SU-DHL-6 (cell line): ENCODE measurements around the gene MTMR2.

Experiments used
- CTCF ChIP-seq: fragments of 200-600 bp; sonication (generic); IDR thresholded peaks from one replicate; pipeline ENCODE4 v1.5.1; 2017; ENCODE audit warnings: antibody characterized with exemption, mild to moderate bottlenecking, low read length, moderate library complexity; ENCODE audit not compliant: insufficient read depth, poor library complexity, severe bottlenecking
- EZH2phosphoT487 ChIP-seq: fragments of 200-600 bp; sonication (generic), shearing (Covaris generic); conservative IDR thresholded peaks from 2 replicates; pipeline ENCODE4 v1.6.1; 2018; ENCODE audit warnings: mild to moderate bottlenecking, antibody characterized with exemption, low read length, moderate library complexity, mixed read lengths

GRCh38 chr11:95833378-95833777 is 90.5 kb downstream of the MTMR2 start:
- TF ChIP-seq CTCF (no peak), EZH2phosphoT487 (no peak)
